A204.1 (cell line): ENCODE data around the gene DDAH2.

ENCODE experiments used
- FAIRE-seq: peaks from 2 replicates; lab custom pipeline; 2012; peaks lifted over from hg19 to GRCh38; lab: Jason Lieb, UNC

The DDAH2 gene

GRCh38 chr6:31728767-31729514 lies at the start of gene DDAH2:
Gene DDAH2, minus strand, starts transcription at chr6:31729299. Its CDS starts 138 bp downstream, at chr6:31729161.
- no peak for FAIRE-seq

GRCh38 chr6:31778193-31778592 lies 49.1 kb upstream of the DDAH2 start:
- no peak for FAIRE-seq

GRCh38 chr6:31777667-31778050 lies 48.6 kb upstream of the DDAH2 start:
- no peak for FAIRE-seq

- FAIRE-seq = no peak
Measured at GRCh38 chr6:31776989-31777666, 48.0 kb upstream of the DDAH2 start, which contains the start of gene VWA7. Gene VWA7, minus strand, starts transcription at chr6:31777328. Its CDS starts 549 bp downstream, at chr6:31776779.

GRCh38 chr6:31776485-31776988 lies 47.4 kb upstream of the DDAH2 start:
- FAIRE-seq = no peak

- FAIRE-seq = no peak
Measured at GRCh38 chr6:31775633-31776484, 46.8 kb upstream of the DDAH2 start.

GRCh38 chr6:31775184-31775583 lies 46.1 kb upstream of the DDAH2 start:
- no peak for FAIRE-seq

GRCh38 chr6:31771992-31772358 lies 42.9 kb upstream of the DDAH2 start:
- FAIRE-seq = no peak

- FAIRE-seq = no peak
Measured at GRCh38 chr6:31770860-31771259, 41.8 kb upstream of the DDAH2 start.

- no peak for FAIRE-seq
Measured at GRCh38 chr6:31769684-31770371, 40.7 kb upstream of the DDAH2 start.

GRCh38 chr6:31768363-31769257 lies 39.5 kb upstream of the DDAH2 start:
- no peak for FAIRE-seq

GRCh38 chr6:31767096-31767645 lies 38.1 kb upstream of the DDAH2 start:
- FAIRE-seq = no peak

GRCh38 chr6:31765910-31766794 lies 37.1 kb upstream of the DDAH2 start:
- no peak for FAIRE-seq

GRCh38 chr6:31765559-31765909 lies 36.4 kb upstream of the DDAH2 start:
- FAIRE-seq = no peak

- no peak for FAIRE-seq
Measured at GRCh38 chr6:31764198-31764597, 35.1 kb upstream of the DDAH2 start.

GRCh38 chr6:31763619-31763940 lies 34.5 kb upstream of the DDAH2 start:
- no peak for FAIRE-seq

GRCh38 chr6:31762878-31763618 lies 33.9 kb upstream of the DDAH2 start:
- no peak for FAIRE-seq

GRCh38 chr6:31762356-31762755 lies 33.3 kb upstream of the DDAH2 start, which contains the start of gene SAPCD1:
Gene SAPCD1, plus strand, starts transcription at chr6:31762656. Its CDS starts 399 bp downstream, at chr6:31763055.
- no peak for FAIRE-seq

GRCh38 chr6:31761343-31761742 lies 32.2 kb upstream of the DDAH2 start:
- no peak for FAIRE-seq
